Endometrial microvascular endothelial cells (primary cell): ENCODE data around the gene LUC7L3. TPM values are rescaled to one million over a fixed set of nuclear protein-coding genes. Genes with fewer than 3 reads are reported as not detected.
"Not testable (repeated sequence)": the region's sequence is repeated elsewhere in the genome, so short reads cannot be mapped to it uniquely, and the experiment has no call there.

Experiments
- in situ Hi-C: cut with HindIII; loops from 2 replicates; pipeline ENCODE4 v1.10.0; 2017; ENCODE audit warnings: low sequenced_read_pairs, low pct_unique_long_range_greater_than_20kb; ENCODE audit errors: inconsistent ontology term
- total RNA-seq: library from RNA; depleted of rRNA; stranded (reverse); fragments of >200 nt; gene quantifications from one replicate; pipeline ENCODE4 v1.2.3, GENCODE V29; 2015; ENCODE audit errors: inconsistent ontology term

LUC7L3 gene, protein sequence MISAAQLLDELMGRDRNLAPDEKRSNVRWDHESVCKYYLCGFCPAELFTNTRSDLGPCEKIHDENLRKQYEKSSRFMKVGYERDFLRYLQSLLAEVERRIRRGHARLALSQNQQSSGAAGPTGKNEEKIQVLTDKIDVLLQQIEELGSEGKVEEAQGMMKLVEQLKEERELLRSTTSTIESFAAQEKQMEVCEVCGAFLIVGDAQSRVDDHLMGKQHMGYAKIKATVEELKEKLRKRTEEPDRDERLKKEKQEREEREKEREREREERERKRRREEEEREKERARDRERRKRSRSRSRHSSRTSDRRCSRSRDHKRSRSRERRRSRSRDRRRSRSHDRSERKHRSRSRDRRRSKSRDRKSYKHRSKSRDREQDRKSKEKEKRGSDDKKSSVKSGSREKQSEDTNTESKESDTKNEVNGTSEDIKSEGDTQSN
- 15.7 TPM for total RNA-seq

- in situ Hi-C loops = no loop called here
Observed at GRCh38 chr17:50719144-50719923, at the start of gene LUC7L3. LUC7L3 (plus strand) TSS chr17:50719603; CDS start chr17:50719733, 130 bp downstream.

- in situ Hi-C loops = no loop called here
Observed at GRCh38 chr17:50672071-50672470, 47.3 kb upstream of the LUC7L3 start.

- in situ Hi-C loops = no loop called here
Observed at GRCh38 chr17:50672831-50673551, 46.4 kb upstream of the LUC7L3 start.

GRCh38 chr17:50675190-50675589 is 44.2 kb upstream of the LUC7L3 start:
- in situ Hi-C loops = no loop called here

- in situ Hi-C loops = no loop called here
Observed at GRCh38 chr17:50675627-50676026, 43.8 kb upstream of the LUC7L3 start.

GRCh38 chr17:50676065-50676975 is 43.1 kb upstream of the LUC7L3 start:
- in situ Hi-C loops = no loop called here

DNA sequence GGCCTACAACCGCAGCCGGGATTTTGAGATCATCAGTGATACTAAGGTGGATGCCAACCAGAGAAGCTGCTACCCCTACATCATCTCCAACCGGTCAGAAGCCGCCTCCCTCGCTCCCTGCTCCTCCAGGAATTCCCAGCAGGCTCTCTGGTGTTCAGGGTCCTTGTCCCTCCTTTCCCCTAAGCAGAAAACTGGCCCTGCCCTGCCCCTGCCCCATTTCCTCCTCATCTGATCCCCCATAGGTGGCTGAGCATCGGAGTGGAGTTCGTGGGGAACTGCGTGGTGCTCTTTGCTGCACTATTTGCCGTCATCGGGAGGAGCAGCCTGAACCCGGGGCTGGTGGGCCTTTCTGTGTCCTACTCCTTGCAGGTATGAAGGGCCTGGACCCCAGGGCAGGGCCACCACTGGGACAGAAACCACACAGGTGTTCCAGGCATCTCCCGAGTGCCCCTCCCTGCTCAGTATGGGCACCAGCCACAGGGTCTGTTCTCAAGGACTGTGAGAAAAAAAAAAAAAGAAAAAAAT is 41.5 kb upstream of the LUC7L3 start:
- in situ Hi-C loops = no loop called here

DNA sequence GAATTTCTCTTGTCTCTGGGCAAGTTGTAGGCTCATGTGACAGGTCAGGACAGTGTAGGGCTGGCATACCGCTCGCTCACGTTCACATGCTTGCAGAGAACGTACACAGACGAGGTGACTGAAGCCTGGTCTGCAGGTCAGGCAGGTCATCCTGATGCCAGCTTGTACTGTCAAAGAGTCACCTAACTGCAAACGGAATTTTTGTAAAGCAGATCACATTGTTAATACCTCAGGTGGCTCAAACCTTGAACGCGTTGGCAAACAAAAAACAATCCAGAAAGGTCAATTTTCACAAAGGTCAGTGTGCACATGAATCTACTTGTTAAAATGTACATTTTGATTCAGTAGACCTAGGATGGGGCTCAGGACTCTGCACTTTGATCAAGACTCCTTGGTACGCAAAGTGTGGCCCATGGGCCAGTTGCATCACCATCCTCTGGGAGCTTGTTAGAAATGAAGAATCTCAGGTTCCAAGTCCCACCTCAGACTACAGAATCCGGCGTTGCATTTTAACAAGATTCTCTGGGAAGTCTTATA is 40.3 kb upstream of the LUC7L3 start:
- in situ Hi-C loops = no loop called here

GRCh38 chr17:50680126-50680525 is 39.3 kb upstream of the LUC7L3 start:
- in situ Hi-C loops = no loop called here

DNA sequence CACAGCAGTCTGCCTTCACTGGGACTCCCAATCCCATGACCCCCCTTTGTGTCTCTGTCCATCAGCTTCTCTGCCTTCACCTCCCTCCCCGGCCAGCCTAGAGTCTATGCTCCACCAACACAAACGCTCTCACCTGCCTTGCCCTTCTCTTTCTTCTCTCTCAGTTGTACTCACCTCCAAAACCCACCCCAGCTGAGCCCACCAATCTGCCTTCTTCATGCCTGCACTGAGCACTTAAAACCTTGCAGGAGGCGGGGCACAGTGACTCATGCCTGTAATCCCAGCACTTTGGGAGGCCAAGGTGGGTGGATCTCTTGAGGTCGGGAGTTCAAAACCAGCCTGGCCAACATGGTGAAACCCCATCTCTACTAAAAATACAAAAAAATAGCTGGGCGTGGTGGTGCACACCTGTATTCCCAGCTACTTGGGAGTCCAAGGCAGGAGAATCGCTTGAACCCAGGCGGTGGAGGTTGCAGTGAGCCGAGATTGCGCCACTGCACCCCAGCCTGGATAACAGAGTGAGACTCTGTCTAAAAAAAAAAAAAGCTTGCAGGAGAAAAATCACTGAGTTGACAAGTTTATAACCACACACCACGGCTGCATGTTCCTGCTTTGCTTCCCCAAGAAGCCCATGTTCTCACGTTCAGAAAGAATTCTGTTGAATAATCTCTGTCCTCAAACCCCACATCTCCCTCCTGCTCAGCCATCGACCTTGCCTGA is 38.7 kb upstream of the LUC7L3 start:
- in situ Hi-C loops = not testable (repeated sequence)

- in situ Hi-C loops = no loop called here
Observed at GRCh38 chr17:50681263-50682200, 37.9 kb upstream of the LUC7L3 start.

DNA sequence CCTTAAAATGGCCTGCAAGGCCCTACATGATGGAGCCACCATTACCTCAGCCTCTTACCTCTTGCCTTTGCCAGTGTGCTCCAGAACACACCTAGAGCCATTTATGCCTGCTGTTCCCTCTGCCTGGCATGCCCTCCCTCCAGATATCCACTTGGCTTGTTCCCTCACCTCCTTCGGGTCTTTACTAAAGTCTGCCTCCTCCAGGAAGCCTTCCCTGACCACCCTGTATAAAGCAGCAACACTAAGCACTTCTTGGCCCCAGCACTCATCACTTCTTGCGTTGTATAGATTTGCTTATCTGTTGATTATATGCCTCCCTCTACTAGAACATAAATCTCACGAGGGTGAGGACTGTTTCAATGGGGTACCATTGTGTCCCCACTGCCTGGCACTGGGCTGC is 37.0 kb upstream of the LUC7L3 start:
- in situ Hi-C loops = no loop called here

DNA sequence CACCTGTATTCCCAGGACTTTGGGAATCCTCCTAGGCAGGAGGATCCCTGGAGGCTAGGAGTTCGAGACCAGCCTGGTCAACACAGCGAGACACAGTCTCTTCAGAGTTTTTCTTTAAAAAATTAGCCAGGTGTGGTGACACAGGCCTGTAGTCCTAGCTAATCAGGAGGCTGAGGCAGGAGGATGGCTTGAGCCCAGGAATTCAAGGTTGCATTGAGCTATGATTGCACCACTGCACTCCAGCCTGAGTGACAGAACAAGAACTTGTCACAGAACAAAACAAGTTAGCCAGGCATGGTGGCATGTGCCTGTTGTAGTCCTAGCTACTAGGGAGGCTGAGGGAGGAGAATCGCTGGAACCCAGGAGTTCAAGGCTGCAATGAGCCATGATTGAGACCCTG is 36.5 kb upstream of the LUC7L3 start:
- in situ Hi-C loops = no loop called here

- in situ Hi-C loops = no loop called here
Observed at GRCh38 chr17:50683434-50684287, 35.7 kb upstream of the LUC7L3 start.

GRCh38 chr17:50684288-50684611 is 35.2 kb upstream of the LUC7L3 start:
- in situ Hi-C loops = no loop called here
